ENCODE data around the gene TRIP12.
A peak's percentile ranks its signal among the peaks of the same experiment; 100 is the strongest.
"Not testable (repeated sequence)": the region's sequence is repeated elsewhere in the genome, so short reads cannot be mapped to it uniquely, and the experiment has no call there.

Gene TRIP12

GRCh38 chr2:229873123-229873581, 48.7 kb downstream of the TRIP12 start:
- no peak for DNase-seq

- DNase-seq, result no peak
Measured at GRCh38 chr2:229870903-229871656, 50.7 kb downstream of the TRIP12 start.

- peak in 1 of 2 experiments; percentile 39 for DNase-seq
Measured at GRCh38 chr2:229869226-229869625, 52.6 kb downstream of the TRIP12 start.

- DNase-seq, result no peak
Measured at GRCh38 chr2:229868794-229869193, 53.0 kb downstream of the TRIP12 start.

GRCh38 chr2:229865033-229865432, 56.8 kb downstream of the TRIP12 start:
- no peak for DNase-seq

GRCh38 chr2:229861431-229861830, 60.4 kb downstream of the TRIP12 start:
- no peak for DNase-seq

GRCh38 chr2:229860334-229860733, 61.5 kb downstream of the TRIP12 start:
- DNase-seq, result no peak

GRCh38 chr2:229858351-229858750, 63.5 kb downstream of the TRIP12 start:
- DNase-seq, result no peak

GRCh38 chr2:229857634-229858033, 64.2 kb downstream of the TRIP12 start:
- DNase-seq, result no peak

GRCh38 chr2:229856413-229856812, 65.4 kb downstream of the TRIP12 start:
- no peak for DNase-seq

- no peak for DNase-seq
Measured at GRCh38 chr2:229855116-229855515, 66.7 kb downstream of the TRIP12 start.

- no peak for DNase-seq
Measured at GRCh38 chr2:229852565-229852964, 69.2 kb downstream of the TRIP12 start.

- no peak for DNase-seq
Measured at GRCh38 chr2:229851870-229852269, 69.9 kb downstream of the TRIP12 start.

GRCh38 chr2:229850355-229851275, 71.2 kb downstream of the TRIP12 start:
- DNase-seq, result not testable (repeated sequence)

GRCh38 chr2:229849073-229849472, 72.7 kb downstream of the TRIP12 start:
- no peak for DNase-seq

- no peak for DNase-seq
Measured at GRCh38 chr2:229843613-229844012, 78.2 kb downstream of the TRIP12 start.

GRCh38 chr2:229838729-229839128, 83.1 kb downstream of the TRIP12 start:
- DNase-seq, result no peak

- DNase-seq, result no peak
Measured at GRCh38 chr2:229836847-229837246, 85.0 kb downstream of the TRIP12 start.

GRCh38 chr2:229835596-229836283, 86.1 kb downstream of the TRIP12 start:
- DNase-seq, result no peak

- DNase-seq, result not testable (repeated sequence)
Measured at GRCh38 chr2:229834368-229834767, 87.4 kb downstream of the TRIP12 start.

GRCh38 chr2:229832510-229832898, 89.3 kb downstream of the TRIP12 start:
- DNase-seq, result no peak

GRCh38 chr2:229831805-229832509, 89.9 kb downstream of the TRIP12 start:
- DNase-seq, result no peak

GRCh38 chr2:229825476-229825875, 96.3 kb downstream of the TRIP12 start:
- DNase-seq, result no peak
